ENCODE data around the gene SH2B3.

SH2B3 gene

GRCh38 chr12:111405149-111405858 lies 419 bp upstream of the SH2B3 start:
- Histone ChIP-seq H3K4me3 (peak overlapping the region; percentile 93), H3K27ac (peak overlapping the region; percentile 73 to 82), H3K9me3 (no peaks in the 10 kb centered on the region), H3K36me3 (no peaks in the 10 kb centered on the region), H3K4me1 (peaks cover 0 to 68% (median 55%) of the 10 kb centered on the region in 4 donors), H3K27me3 (no peaks in the 10 kb centered on the region)
- peak; percentile 92 to 95 for DNase-seq
- intact Hi-C loops (cut with DNase I; ENCODE audit: low total_unique reads) = no loop called here
- peak; percentile 24 to 26 for TF ChIP-seq CTCF (IDR thresholded peaks at IDR 0.05)

GRCh38 chr12:111406474-111407376 lies 1.0 kb downstream of the SH2B3 start:
- H3K36me3 ChIP-seq = no peaks in the 10 kb centered on the region
- intact Hi-C loops (cut with DNase I; ENCODE audit: low total_unique reads) = no loop called here
- peaks cover 0 to 82% (median 69%) of the 10 kb centered on the region in 4 donors for H3K4me1 ChIP-seq

DNA sequence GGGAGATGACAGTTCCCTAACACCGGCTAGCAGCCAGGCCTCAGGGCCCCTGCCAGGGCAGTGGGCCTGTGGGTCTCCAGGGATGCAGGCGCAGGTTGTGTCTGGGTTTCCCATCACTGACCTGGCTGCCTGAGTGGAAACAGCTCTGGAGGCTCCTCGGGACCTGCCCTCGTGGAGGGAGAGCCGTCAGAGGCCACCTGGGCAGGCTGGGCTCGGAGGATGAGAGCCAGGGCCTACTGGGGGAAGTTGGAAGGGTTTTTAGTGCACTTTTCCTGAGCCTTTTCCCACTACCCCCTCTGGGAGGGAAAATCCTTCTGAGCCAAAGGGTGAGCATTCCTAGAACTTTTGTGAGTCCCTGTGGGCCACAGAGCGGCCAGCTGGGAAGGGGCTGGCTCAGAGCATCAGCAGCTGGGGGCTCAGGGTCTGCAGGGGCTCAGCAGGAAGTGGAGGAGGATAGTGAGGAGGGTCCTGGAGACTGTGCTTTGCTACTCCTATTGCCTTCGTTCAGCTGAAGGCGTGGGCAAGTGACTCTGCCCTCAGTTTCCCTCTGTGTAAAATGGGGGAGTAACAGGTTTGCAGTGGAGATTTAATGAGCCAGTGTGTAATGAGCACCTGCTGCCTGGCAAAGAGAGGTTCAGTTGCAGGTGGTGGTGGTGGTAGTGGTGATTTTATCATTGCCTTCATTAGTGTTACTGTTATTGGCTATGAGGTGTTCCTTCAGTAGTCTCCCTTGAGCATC lies 1.8 kb downstream of the SH2B3 start:
- Histone ChIP-seq H3K27me3 (no peaks in the 10 kb centered on the region), H3K36me3 (no peaks in the 10 kb centered on the region), H3K9me3 (no peaks in the 10 kb centered on the region), H3K4me3 (peak overlapping the region; percentile 93), H3K27ac (peak overlapping the region; percentile 78 to 82), H3K4me1 (peaks cover 0 to 90% (median 76%) of the 10 kb centered on the region in 4 donors)
- TF ChIP-seq CTCF (IDR thresholded peaks at IDR 0.05) = no peak
- intact Hi-C loops (cut with DNase I; ENCODE audit: low total_unique reads) = no loop called here
- no peak for DNase-seq

More at GRCh38 chr12:111406474-111407376, 1.0 kb downstream of the SH2B3 start:
- Histone ChIP-seq H3K27ac (peak overlapping the region; percentile 78 to 82), H3K27me3 (no peaks in the 10 kb centered on the region), H3K9me3 (no peaks in the 10 kb centered on the region), H3K4me3 (peak overlapping the region; percentile 93)
- TF ChIP-seq CTCF (IDR thresholded peaks at IDR 0.05) = no peak
- peak; percentile 55 to 79 for DNase-seq

- TF ChIP-seq CTCF (IDR thresholded peaks at IDR 0.05) = no peak
- H3K4me3 ChIP-seq = peak overlapping the region in 1 of 2 donors; percentile 93
- intact Hi-C loops (cut with DNase I; ENCODE audit: low total_unique reads) = no loop called here
- H3K27ac ChIP-seq = peak overlapping the region; percentile 78 to 81
- H3K9me3 ChIP-seq = no peaks in the 10 kb centered on the region
- H3K4me1 ChIP-seq = peaks cover 0 to 86% (median 72%) of the 10 kb centered on the region in 4 donors
- no peaks in the 10 kb centered on the region for H3K36me3 ChIP-seq
- DNase-seq = no peak
- H3K27me3 ChIP-seq = no peaks in the 10 kb centered on the region
Measured at GRCh38 chr12:111408116-111408440, 2.4 kb downstream of the SH2B3 start.

- Histone ChIP-seq H3K9me3 (no peaks in the 10 kb centered on the region), H3K4me1 (peaks cover 0 to 85% (median 68%) of the 10 kb centered on the region in 4 donors), H3K4me3 (peak overlapping the region; percentile 15 to 23), H3K27ac (peak overlapping the region; percentile 74 to 81), H3K27me3 (no peaks in the 10 kb centered on the region), H3K36me3 (no peaks in the 10 kb centered on the region)
- intact Hi-C loops (cut with DNase I; ENCODE audit: low total_unique reads) = no loop called here
- DNase-seq = no peak
- TF ChIP-seq CTCF (IDR thresholded peaks at IDR 0.05) = no peak
Measured at GRCh38 chr12:111408686-111409402, 3.1 kb downstream of the SH2B3 start.
